Upper lobe of right lung (tissue), 1 donor: Measurements from ENCODE around the gene BRD1. TPM values are rescaled to one million over a fixed set of nuclear protein-coding genes. Genes with fewer than 3 reads are reported as not detected.

Experiments
- ATAC-seq: fragments of 200-7000 bp; cut with Tn5 transposase; one replicate; pipeline ENCODE4 v1.9.1; 2020; ENCODE audit warnings: mild to moderate bottlenecking, moderate library complexity
- DNase-seq: peaks from one replicate; pipeline ENCODE4 v3.0.0-alpha.2; 2020
- H3K27ac ChIP-seq: fragments of 200-600 bp; one replicate; pipeline ENCODE4 v1.8.0; 2022
- H3K27me3 ChIP-seq: fragments of 200-600 bp; one replicate; pipeline ENCODE4 v1.8.0; 2022; ENCODE audit warnings: mild to moderate bottlenecking
- H3K36me3 ChIP-seq: fragments of 200-600 bp; one replicate; pipeline ENCODE4 v1.8.0; 2022
- H3K4me1 ChIP-seq: fragments of 200-600 bp; one replicate; pipeline ENCODE4 v1.8.0; 2022
- H3K4me3 ChIP-seq: fragments of 200-600 bp; one replicate; pipeline ENCODE4 v1.8.0; 2022; ENCODE audit warnings: mild to moderate bottlenecking
- H3K9me3 ChIP-seq: fragments of 200-600 bp; one replicate; pipeline ENCODE4 v1.8.0; 2022
- intact Hi-C: fragments of 100-400 bp; cut with DNase I; formaldehyde crosslinking; loops from one replicate; pipeline ENCODE4 v1.11.0; 2022
- total RNA-seq: library from RNA; stranded (reverse); fragmentation: NEBNext Ultra II Directional; extraction: Animal tissue kit (Norgen Biotek cat#: 25700); gene quantifications from one replicate; pipeline ENCODE4 v1.2.1, GENCODE V29; 2021
- TF ChIP-seq, protein P1 (sequence below): fragments of 200-600 bp; IDR thresholded peaks from one replicate; pipeline ENCODE4 v1.8.0; 2022; ENCODE audit warnings: antibody characterized with exemption
- donor health status: DM: no; HTN: yes; CAD: no; lungs with severe emphysema.

Gene BRD1
- total RNA-seq, 1 donor from 2014 or later = 39.0 TPM

DNA sequence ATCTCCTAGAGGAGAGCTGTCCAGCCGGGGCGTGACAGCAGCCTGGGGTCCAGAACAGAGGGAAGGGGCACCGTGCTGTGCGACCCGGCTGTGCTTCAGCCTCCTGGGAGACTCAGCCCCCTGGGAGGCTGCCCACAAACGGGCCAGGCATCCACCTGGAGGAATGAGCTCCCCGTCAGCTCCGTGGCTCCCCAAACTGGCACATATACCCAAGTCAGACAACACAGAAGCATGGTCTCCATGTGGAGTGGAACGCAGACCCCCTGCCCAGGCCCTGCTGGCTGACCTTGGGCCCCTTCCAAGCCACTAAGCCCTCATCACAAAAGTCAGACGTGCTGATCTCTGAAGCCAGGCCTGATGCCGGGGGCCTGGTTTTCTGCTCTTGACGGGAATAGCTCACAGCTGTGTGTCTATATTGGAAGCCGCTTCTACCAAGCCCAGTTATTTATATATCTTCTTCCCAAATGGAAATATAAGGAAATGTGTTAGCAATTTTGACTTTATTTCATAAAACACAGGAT is 91.7 kb downstream of the BRD1 start:
- no peak overlapping the region for H3K27ac ChIP-seq
- intact Hi-C loops = no loop called here
- H3K9me3 ChIP-seq = no peaks in the 10 kb centered on the region
- peaks cover 29% of the 10 kb centered on the region for H3K27me3 ChIP-seq
- TF ChIP-seq, protein P1, sequence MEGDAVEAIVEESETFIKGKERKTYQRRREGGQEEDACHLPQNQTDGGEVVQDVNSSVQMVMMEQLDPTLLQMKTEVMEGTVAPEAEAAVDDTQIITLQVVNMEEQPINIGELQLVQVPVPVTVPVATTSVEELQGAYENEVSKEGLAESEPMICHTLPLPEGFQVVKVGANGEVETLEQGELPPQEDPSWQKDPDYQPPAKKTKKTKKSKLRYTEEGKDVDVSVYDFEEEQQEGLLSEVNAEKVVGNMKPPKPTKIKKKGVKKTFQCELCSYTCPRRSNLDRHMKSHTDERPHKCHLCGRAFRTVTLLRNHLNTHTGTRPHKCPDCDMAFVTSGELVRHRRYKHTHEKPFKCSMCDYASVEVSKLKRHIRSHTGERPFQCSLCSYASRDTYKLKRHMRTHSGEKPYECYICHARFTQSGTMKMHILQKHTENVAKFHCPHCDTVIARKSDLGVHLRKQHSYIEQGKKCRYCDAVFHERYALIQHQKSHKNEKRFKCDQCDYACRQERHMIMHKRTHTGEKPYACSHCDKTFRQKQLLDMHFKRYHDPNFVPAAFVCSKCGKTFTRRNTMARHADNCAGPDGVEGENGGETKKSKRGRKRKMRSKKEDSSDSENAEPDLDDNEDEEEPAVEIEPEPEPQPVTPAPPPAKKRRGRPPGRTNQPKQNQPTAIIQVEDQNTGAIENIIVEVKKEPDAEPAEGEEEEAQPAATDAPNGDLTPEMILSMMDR = no peak
- no peak overlapping the region for H3K4me3 ChIP-seq
- no peaks in the 10 kb centered on the region for H3K4me1 ChIP-seq
- H3K36me3 ChIP-seq = no peaks in the 10 kb centered on the region
- ATAC-seq (no peak), DNase-seq (peak; percentile 55)

DNA sequence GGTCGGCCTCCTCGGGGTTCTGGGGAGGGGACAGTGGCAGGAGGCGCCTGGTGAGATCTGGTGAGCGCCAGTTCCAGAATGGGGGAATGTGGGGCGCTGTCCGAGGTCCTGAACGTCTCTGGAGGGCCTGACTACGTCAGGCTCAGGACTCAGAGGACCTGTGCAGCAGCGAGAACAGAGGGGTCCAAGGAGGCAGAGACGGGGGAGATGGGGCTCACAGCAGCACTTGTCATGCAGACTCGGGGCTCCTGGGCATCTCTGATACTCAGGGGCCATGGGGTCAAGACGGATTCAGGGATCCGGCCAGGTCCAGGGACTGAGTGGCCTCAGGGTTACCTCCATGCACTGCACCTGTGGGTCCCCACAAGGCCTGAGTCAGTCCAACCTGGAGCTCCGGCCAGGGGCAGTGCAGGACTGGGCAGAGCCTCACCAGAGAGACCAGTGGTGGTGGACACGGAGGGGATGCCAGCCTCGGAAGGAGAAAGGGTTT is 92.2 kb downstream of the BRD1 start:
- Histone ChIP-seq H3K4me3 (no peak overlapping the region), H3K27ac (no peak overlapping the region), H3K9me3 (no peaks in the 10 kb centered on the region), H3K4me1 (no peaks in the 10 kb centered on the region), H3K36me3 (no peaks in the 10 kb centered on the region), H3K27me3 (peaks cover 29% of the 10 kb centered on the region)
- intact Hi-C loops = no loop called here
- ATAC-seq (peak; percentile 25), DNase-seq (peak; percentile 59)
- TF ChIP-seq, protein P1 = no peak

DNA sequence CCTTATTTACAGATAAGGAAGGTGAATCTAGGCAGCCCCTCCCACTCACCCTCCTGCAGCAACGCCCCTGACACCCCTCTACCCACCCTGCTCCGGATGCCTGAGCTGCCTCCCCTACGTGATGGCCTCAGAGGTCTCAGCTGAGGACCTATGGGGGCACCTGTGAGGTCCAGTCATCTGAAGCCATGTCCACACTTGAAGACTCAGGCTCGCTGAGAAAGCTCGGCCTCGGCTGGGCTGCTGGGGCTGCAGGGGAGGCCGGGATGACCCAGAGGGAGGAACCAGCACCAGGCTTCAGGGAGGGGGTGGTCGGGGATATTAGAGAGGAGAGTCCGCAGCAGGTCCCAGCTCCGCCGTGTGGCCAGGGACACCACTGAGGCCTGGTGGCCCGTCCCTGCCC is 92.8 kb downstream of the BRD1 start:
- intact Hi-C loops = no loop called here
- Histone ChIP-seq H3K4me3 (no peak overlapping the region), H3K36me3 (no peaks in the 10 kb centered on the region), H3K9me3 (no peaks in the 10 kb centered on the region), H3K27me3 (peaks cover 27% of the 10 kb centered on the region), H3K4me1 (no peaks in the 10 kb centered on the region), H3K27ac (no peak overlapping the region)
- TF ChIP-seq, protein P1 = no peak
- ATAC-seq = peak; percentile 19
- DNase-seq = peak; percentile 29

DNA sequence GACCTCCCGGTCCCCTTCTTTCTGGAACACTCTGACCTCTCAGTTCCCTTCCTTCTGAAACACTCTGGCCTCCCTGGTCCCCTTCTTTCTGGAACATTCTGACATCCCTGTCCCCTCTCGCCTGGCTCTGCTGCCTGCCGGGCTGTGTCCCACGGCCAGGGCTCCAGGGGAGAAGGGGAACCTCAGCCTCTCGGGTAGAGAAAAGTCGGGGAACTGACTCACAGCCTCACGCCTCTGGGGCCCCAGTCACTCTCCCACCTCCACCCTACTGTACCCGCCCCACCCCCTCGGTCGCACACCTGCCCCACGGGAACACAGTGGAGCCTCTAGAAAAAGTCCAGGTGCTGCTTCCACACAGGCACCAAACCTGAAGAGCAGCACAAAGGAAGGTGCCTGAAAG is 93.3 kb downstream of the BRD1 start:
- Histone ChIP-seq H3K4me3 (no peak overlapping the region), H3K27ac (no peak overlapping the region), H3K27me3 (peaks cover 31% of the 10 kb centered on the region), H3K4me1 (no peaks in the 10 kb centered on the region), H3K36me3 (no peaks in the 10 kb centered on the region), H3K9me3 (no peaks in the 10 kb centered on the region)
- peak; percentile 55 for DNase-seq
- TF ChIP-seq, protein P1 = no peak
- ATAC-seq = no peak
- intact Hi-C loops = no loop called here

DNA sequence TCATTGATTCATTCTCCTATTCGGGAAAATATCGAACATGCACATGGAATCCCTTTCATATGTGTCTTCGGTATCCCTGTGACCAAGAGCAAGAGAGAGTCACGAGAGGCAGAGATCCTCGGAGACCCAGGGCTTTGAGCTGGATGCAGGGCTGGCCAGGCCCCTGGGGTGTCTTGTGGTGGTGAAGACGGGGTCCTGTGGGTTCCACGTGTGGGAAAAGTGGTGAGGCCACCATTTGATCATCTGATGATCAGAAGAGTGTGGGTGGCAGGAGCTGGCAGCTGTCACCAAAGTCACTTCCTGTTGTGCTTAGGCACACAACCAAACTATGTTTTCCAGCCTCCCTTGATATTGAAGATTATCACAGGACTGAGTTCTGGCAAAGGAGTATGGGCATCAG is 94.0 kb downstream of the BRD1 start:
- ATAC-seq (no peak), DNase-seq (no peak)
- no peaks in the 10 kb centered on the region for H3K9me3 ChIP-seq
- no peak overlapping the region for H3K27ac ChIP-seq
- no peak overlapping the region for H3K4me3 ChIP-seq
- peaks cover 38% of the 10 kb centered on the region for H3K27me3 ChIP-seq
- TF ChIP-seq, protein P1 = no peak
- no peaks in the 10 kb centered on the region for H3K4me1 ChIP-seq
- intact Hi-C loops = no loop called here
- H3K36me3 ChIP-seq = no peaks in the 10 kb centered on the region

DNA sequence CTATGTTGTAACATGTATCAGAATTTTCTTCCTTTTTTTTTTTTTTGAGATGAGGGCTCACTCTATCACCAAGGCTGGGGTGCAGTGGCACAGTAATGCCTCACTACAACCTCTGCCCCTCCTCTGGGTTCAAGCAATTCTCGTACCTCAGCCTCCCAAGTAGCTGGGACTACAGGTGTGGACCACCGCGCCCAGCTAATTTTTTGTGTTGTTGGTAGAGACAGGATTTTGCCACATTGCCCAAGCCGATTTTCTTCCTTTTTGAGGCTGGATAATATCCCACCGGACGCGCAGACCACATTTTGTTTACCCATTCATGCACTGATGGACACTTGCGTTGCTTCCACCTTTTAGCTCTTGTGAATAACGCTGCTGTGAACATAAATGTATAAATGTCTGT is 97.0 kb downstream of the BRD1 start:
- H3K4me3 ChIP-seq = no peak overlapping the region
- no peaks in the 10 kb centered on the region for H3K9me3 ChIP-seq
- peaks cover 47% of the 10 kb centered on the region for H3K27me3 ChIP-seq
- no peaks in the 10 kb centered on the region for H3K4me1 ChIP-seq
- no peaks in the 10 kb centered on the region for H3K36me3 ChIP-seq
- DNase-seq (no peak), ATAC-seq (no peak)
- TF ChIP-seq, protein P1 = no peak
- intact Hi-C loops = no loop called here
- H3K27ac ChIP-seq = no peak overlapping the region
